ENCODE results near the gene MANBA. TPM values are rescaled to one million over a fixed set of nuclear protein-coding genes. Genes with fewer than 3 reads are reported as not detected.
"Not testable (repeated sequence)": the region's sequence is repeated elsewhere in the genome, so short reads cannot be mapped to it uniquely, and the experiment has no call there.

MANBA gene
- total RNA-seq, 4 donors from 2014 or later, result 8.9 to 15.5 (median 12.6) TPM

DNA sequence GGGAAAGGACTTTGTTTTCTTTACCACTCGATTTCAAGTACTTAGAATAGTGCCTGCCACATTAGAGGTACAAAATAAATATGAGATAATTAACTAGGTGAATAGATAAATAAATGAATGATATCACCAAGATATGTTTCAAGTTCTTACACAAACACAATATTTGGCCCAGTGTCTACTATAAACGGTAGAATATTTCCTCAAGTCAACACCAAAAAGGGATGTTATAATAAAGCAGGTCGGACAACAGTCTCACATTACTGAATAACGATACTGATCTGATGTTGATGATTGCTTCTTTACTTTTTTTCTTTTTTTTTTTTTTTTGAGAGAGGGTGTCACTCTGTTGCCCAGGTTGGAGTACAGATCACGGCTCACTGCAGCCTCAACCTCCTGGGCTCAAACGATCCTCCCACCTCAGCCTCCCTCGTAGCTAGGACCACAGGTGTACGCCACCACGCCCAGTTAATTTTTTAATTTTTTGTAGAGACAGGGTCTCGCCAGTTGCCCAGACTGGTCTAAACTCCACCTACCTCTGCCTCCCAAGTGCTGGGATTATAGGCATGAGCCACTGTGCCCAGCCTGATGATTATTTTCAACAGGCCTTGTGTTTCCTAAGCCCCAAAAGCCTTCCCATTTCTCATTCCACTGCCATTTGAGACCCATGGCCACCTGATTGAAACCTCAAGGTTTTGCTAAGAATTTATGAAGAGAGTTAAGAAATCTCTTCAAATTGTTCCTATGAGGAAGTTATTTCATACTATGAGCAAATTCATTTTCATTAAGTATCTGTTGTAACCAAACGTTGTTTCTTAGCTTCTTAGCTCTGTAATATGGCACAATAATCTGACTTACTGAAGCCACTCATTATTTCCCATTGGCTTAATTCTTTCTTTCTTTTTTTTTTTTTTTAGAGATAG lies 2.3 kb downstream of the MANBA start:
- intact Hi-C loops (cut with DNase I; ENCODE audit: low total_unique reads), result no loop called here
- DNase-seq (no peak), ATAC-seq (no peak)
- Histone ChIP-seq H3K9me3 (no peaks in the 10 kb centered on the region), H3K36me3 (no peaks in the 10 kb centered on the region), H3K4me1 (peaks cover 5 to 19% of the 10 kb centered on the region in 2 donors), H3K27ac (no peak overlapping the region), H3K27me3 (no peaks in the 10 kb centered on the region), H3K4me3 (no peak overlapping the region)
- in situ Hi-C loops (cut with MboI; ENCODE audit: low sequenced_read_pairs in 4 of 4), result loop anchor here in 1 of 4 donors (25.0 kb wide), 1 partner anchor 104 kb away; the partner anchor contains the start of gene CISD2
- TF ChIP-seq CTCF (IDR thresholded peaks at IDR 0.05 in 4 of 5, conservative IDR thresholded peaks at IDR 0.05 in 1 of 5) (no peak), POLR2A (IDR thresholded peaks at IDR 0.05) (no peak)

GRCh38 chr4:102757681-102758080 lies 3.1 kb downstream of the MANBA start:
- H3K27me3 ChIP-seq, result no peaks in the 10 kb centered on the region
- H3K27ac ChIP-seq, result no peak overlapping the region
- H3K4me3 ChIP-seq, result no peak overlapping the region
- no peaks in the 10 kb centered on the region for H3K36me3 ChIP-seq
- in situ Hi-C loops (cut with MboI; ENCODE audit: low sequenced_read_pairs in 4 of 4), result loop anchor here in 1 of 4 donors (25.0 kb wide), 1 partner anchor 105 kb away; the partner anchor contains the start of gene CISD2
- peaks cover 5 to 19% of the 10 kb centered on the region in 2 donors for H3K4me1 ChIP-seq
- no peaks in the 10 kb centered on the region for H3K9me3 ChIP-seq
- ATAC-seq (no peak), DNase-seq (no peak)
- TF ChIP-seq CTCF (IDR thresholded peaks at IDR 0.05 in 4 of 5, conservative IDR thresholded peaks at IDR 0.05 in 1 of 5), result no peak
- intact Hi-C loops (cut with DNase I; ENCODE audit: low total_unique reads), result no loop called here

DNA sequence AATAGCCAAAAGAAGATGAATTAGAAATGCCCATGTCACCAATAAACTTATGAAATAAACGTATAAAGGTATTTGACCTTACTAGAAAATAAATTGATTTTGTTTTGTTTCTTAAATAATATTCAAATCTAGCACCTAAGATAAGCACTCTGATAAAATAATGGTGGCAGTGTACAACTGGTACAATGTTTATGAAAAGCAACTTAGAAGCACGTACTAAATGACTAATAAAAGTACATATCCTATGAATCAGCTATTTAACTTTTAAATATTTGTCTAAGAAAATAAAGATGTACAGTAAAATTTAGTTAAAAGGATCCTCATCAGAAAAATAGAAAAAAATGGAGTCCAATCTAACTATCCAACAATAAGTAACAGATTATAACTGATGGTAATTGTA lies 6.7 kb downstream of the MANBA start:
- in situ Hi-C loops (cut with MboI; ENCODE audit: low sequenced_read_pairs in 4 of 4), result loop anchor here in 1 of 4 donors (25.0 kb wide), 1 partner anchor 108 kb away; the partner anchor contains the start of gene CISD2
- intact Hi-C loops (cut with DNase I; ENCODE audit: low total_unique reads), result no loop called here
- Histone ChIP-seq H3K9me3 (no peaks in the 10 kb centered on the region), H3K4me1 (peaks cover 0 to 6% of the 10 kb centered on the region in 2 donors), H3K36me3 (no peaks in the 10 kb centered on the region), H3K27ac (no peak overlapping the region), H3K27me3 (no peaks in the 10 kb centered on the region), H3K4me3 (no peak overlapping the region)
- DNase-seq (no peak), ATAC-seq (no peak)
- TF ChIP-seq POLR2A (IDR thresholded peaks at IDR 0.05) (no peak), CTCF (IDR thresholded peaks at IDR 0.05 in 4 of 5, conservative IDR thresholded peaks at IDR 0.05 in 1 of 5) (no peak)

- H3K27me3 ChIP-seq, result no peaks in the 10 kb centered on the region
These were observed 8.8 kb downstream of the MANBA start for GRCh38 chr4:102751941-102752340.

DNA sequence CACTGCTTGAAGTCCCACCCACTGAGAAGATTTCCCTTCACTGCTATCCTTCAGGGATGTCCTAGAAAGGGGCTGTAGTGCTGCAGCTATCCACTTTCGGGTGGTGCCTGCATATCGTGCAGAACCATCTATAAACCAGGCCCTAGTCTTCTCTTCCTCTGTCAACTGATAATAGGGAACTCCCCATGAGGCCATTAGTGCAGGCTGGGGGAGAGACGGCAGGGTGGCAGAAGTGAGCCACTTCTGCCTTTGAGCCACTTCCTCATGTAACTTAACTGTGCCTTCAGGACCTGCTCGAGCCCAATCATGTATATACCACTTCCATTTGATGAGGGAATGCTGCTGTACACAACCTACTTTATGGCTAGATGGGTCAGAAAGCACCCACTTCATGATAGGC lies 17.4 kb downstream of the MANBA start:
- H3K4me3 ChIP-seq; H3K27ac ChIP-seq; intact Hi-C loops (cut with DNase I; ENCODE audit: low total_unique reads); H3K27me3 ChIP-seq; H3K4me1 ChIP-seq; DNase-seq; H3K36me3 ChIP-seq; ATAC-seq; H3K9me3 ChIP-seq; in situ Hi-C loops (cut with MboI; ENCODE audit: low sequenced_read_pairs in 4 of 4): not testable (repeated sequence)

More at GRCh38 chr4:102751941-102752340, 8.8 kb downstream of the MANBA start:
- DNase-seq (no peak), ATAC-seq (no peak)
- in situ Hi-C loops (cut with MboI; ENCODE audit: low sequenced_read_pairs in 4 of 4) (loop anchor here in 1 of 4 donors (25.0 kb wide), 1 partner anchor 110 kb away; the partner anchor contains the start of gene CISD2), intact Hi-C loops (cut with DNase I; ENCODE audit: low total_unique reads) (no loop called here)
- H3K36me3 ChIP-seq, result no peaks in the 10 kb centered on the region
- TF ChIP-seq POLR2A (IDR thresholded peaks at IDR 0.05) (no peak), CTCF (IDR thresholded peaks at IDR 0.05 in 4 of 5, conservative IDR thresholded peaks at IDR 0.05 in 1 of 5) (no peak)
- no peak overlapping the region for H3K27ac ChIP-seq
- H3K4me1 ChIP-seq, result no peaks in the 10 kb centered on the region
- no peak overlapping the region for H3K4me3 ChIP-seq
- H3K9me3 ChIP-seq, result no peaks in the 10 kb centered on the region

DNA sequence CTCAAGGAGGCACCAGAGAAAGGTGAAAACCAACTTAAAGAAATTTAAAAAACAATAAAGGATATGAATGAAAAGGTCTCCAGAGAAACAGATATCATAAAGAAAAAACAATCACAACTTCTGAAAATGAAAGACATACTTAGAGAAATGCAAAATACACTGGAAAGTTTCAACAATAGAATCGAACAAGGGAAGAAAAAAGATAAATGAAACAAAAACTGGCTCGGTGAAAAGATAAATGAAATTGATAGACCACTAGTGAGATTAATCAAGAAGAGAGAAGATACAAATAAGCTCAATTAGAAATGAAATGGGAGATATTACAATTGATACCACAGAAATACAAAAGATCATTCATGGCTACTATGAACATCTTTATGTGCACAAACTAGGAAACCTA lies 22.0 kb downstream of the MANBA start:
- H3K27me3 ChIP-seq; DNase-seq; H3K4me3 ChIP-seq; H3K36me3 ChIP-seq; H3K27ac ChIP-seq; intact Hi-C loops (cut with DNase I; ENCODE audit: low total_unique reads); ATAC-seq; in situ Hi-C loops (cut with MboI; ENCODE audit: low sequenced_read_pairs in 4 of 4); H3K9me3 ChIP-seq: not testable (repeated sequence)
- H3K4me1 ChIP-seq, result peaks cover 0 to 11% of the 10 kb centered on the region in 2 donors
